SK-N-SH treated with all-trans-retinoic acid at 6 μM for 48 hours (cell line): ENCODE measurements around the gene SESN3.

Experiments
- BACH2 ChIP-seq: fragments of 250-450 bp; sonication (Bioruptor Pico); IDR thresholded peaks from 2 replicates; pipeline ENCODE4 v1.9.0; 2021; ENCODE audit warnings: mild to moderate bottlenecking, borderline replicate concordance
- CSRNP3 ChIP-seq: fragments of 250-450 bp; sonication (Bioruptor Pico); IDR thresholded peaks from 2 replicates; pipeline ENCODE4 v1.5.1; 2021; ENCODE audit warnings: mild to moderate bottlenecking, moderate library complexity
- PATZ1 ChIP-seq: fragments of 250-450 bp; sonication (Bioruptor Pico); IDR thresholded peaks from 2 replicates; pipeline ENCODE4 v1.8.0; 2020; ENCODE audit warnings: mild to moderate bottlenecking, moderate library complexity, borderline replicate concordance
- SNAI2 ChIP-seq: fragments of 250-450 bp; sonication (Bioruptor Pico); IDR thresholded peaks from 2 replicates; pipeline ENCODE4 v1.5.0; 2020; ENCODE audit warnings: mild to moderate bottlenecking, moderate library complexity
- TCF4 ChIP-seq: fragments of 250-450 bp; sonication (Bioruptor Pico); IDR thresholded peaks from 2 replicates; pipeline ENCODE4 v1.8.0; 2021; ENCODE audit warnings: mild to moderate bottlenecking, moderate library complexity, borderline replicate concordance
- TF ChIP-seq, protein P1 (sequence below): fragments of 250-450 bp; sonication (Bioruptor Pico); IDR thresholded peaks from 2 replicates; pipeline ENCODE4 v1.8.0; 2021; ENCODE audit warnings: low read depth, mild to moderate bottlenecking, moderate library complexity, borderline replicate concordance

- no peak for TF ChIP-seq CSRNP3 (CRISPR knock-in tag)
- TF ChIP-seq TCF4 (CRISPR knock-in tag) = no peak
- no peak for TF ChIP-seq BACH2 (CRISPR knock-in tag)
- TF ChIP-seq SNAI2 (CRISPR knock-in tag) = no peak
- no peak for TF ChIP-seq PATZ1 (CRISPR knock-in tag)
- TF ChIP-seq, protein P1, sequence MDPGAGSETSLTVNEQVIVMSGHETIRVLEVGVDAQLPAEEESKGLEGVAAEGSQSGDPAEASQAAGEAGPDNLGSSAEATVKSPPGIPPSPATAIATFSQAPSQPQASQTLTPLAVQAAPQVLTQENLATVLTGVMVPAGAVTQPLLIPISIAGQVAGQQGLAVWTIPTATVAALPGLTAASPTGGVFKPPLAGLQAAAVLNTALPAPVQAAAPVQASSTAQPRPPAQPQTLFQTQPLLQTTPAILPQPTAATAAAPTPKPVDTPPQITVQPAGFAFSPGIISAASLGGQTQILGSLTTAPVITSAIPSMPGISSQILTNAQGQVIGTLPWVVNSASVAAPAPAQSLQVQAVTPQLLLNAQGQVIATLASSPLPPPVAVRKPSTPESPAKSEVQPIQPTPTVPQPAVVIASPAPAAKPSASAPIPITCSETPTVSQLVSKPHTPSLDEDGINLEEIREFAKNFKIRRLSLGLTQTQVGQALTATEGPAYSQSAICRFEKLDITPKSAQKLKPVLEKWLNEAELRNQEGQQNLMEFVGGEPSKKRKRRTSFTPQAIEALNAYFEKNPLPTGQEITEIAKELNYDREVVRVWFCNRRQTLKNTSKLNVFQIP (CRISPR knock-in tag) = no peak
Measured at GRCh38 chr11:95193541-95193940, 37.5 kb downstream of the SESN3 start.
